Endothelial cell of umbilical vein (primary cell): ENCODE measurements around the gene EHD2. TPM values are rescaled to one million over a fixed set of nuclear protein-coding genes. Genes with fewer than 3 reads are reported as not detected.
"Not testable (repeated sequence)": the region's sequence is repeated elsewhere in the genome, so short reads cannot be mapped to it uniquely, and the experiment has no call there.

Source experiments
- BruUV-seq: library from RNA; stranded (reverse); fragments of 400-500 nt; replicated peaks from 2 replicates; lab custom pipeline; 2021; lab: Mats Ljungman, UMichigan
- CTCF ChIA-PET: fragments of 300-600, 350-600 bp; sonication (Branson Sonifier 250); formaldehyde crosslinking; loops from one replicate; lab custom pipeline; 2021; ENCODE audit warnings: antibody characterized with exemption, inconsistent platforms; lab: Charles Lee
- POLR2A ChIA-PET: fragments of 300-600, 350-600 bp; sonication (Branson Sonifier 250); formaldehyde crosslinking; loops from one replicate; lab custom pipeline; 2021; ENCODE audit warnings: antibody characterized with exemption, inconsistent platforms; lab: Charles Lee
- DNase-seq: peaks from one replicate; pipeline ENCODE4 v3.0.0-alpha.2; 2011; ENCODE audit warnings: low read depth, low spot score
- FAIRE-seq: peaks from 2 replicates; lab custom pipeline; 2011; peaks lifted over from hg19 to GRCh38; lab: Jason Lieb, UNC
- H2AFZ ChIP-seq: 2 replicates; pipeline ENCODE4 v1.6.0; 2012; ENCODE audit warnings: low read depth, low read length, control low read depth, inconsistent platforms
- H3K27ac ChIP-seq: 2 replicates; pipeline ENCODE4 v1.5.1; 2011; ENCODE audit warnings: low read depth, mild to moderate bottlenecking, control low read depth, low read length, moderate library complexity; ENCODE audit not compliant: insufficient read depth
- H3K27me3 ChIP-seq, 2 experiments: 2 replicates each; pipeline versions ENCODE4 v1.6.0 to v1.6.1; 2011; ENCODE audit warnings: low read length in 2 of 2, mixed read lengths in 1 of 2; ENCODE audit not compliant: control insufficient read depth in 2 of 2, insufficient read depth in 2 of 2
- H3K36me3 ChIP-seq, 2 experiments: 2 replicates in 1 of 2; 3 replicates in 1 of 2; pipeline ENCODE4 v1.5.1; 2011; ENCODE audit warnings: low read length in 2 of 2, mild to moderate bottlenecking in 1 of 2, moderate library complexity in 1 of 2; ENCODE audit not compliant: control insufficient read depth in 2 of 2, insufficient read depth in 2 of 2; ENCODE audit errors: extremely low read depth in 1 of 2
- H3K4me1 ChIP-seq: 3 replicates; pipeline ENCODE4 v1.5.1; 2011; ENCODE audit warnings: mild to moderate bottlenecking, low read length; ENCODE audit not compliant: control insufficient read depth, insufficient read depth; ENCODE audit errors: extremely low read depth
- H3K4me2 ChIP-seq: 2 replicates; pipeline ENCODE4 v1.6.1; 2011; ENCODE audit warnings: low read length, control low read depth, mixed read lengths; ENCODE audit not compliant: insufficient read depth
- H3K4me3 ChIP-seq, 3 experiments: fragments of 200-600 bp in 1 of 3; sonication (generic), shearing (Covaris generic) in 1 of 3; replicated peaks in 1 of 3; 2 replicates each; pipeline ENCODE4 v1.5.1; 2011 to 2016; ENCODE audit warnings: control low read depth in 3 of 3, low read length in 3 of 3, mild to moderate bottlenecking in 2 of 3, inconsistent platforms in 1 of 3, low read depth in 1 of 3, moderate library complexity in 1 of 3; ENCODE audit not compliant: insufficient read depth in 1 of 3
- H3K79me2 ChIP-seq: 2 replicates; pipeline ENCODE4 v1.6.0; 2012; ENCODE audit warnings: low read length, inconsistent platforms; ENCODE audit not compliant: control insufficient read depth, insufficient read depth
- H3K9ac ChIP-seq: replicated peaks from 2 replicates; pipeline ENCODE3; 2011; ENCODE audit warnings: low read length, control low read depth; ENCODE audit not compliant: insufficient read depth; ENCODE audit errors: extremely low read depth
- H3K9me1 ChIP-seq: replicated peaks from 3 replicates; pipeline ENCODE4 v1.6.0; 2011; ENCODE audit warnings: mild to moderate bottlenecking, low read length; ENCODE audit not compliant: control insufficient read depth, insufficient read depth; ENCODE audit errors: extremely low read depth
- H3K9me3 ChIP-seq: replicated peaks from 2 replicates; pipeline ENCODE4 v1.5.1; 2012; ENCODE audit warnings: low read length, inconsistent platforms; ENCODE audit not compliant: control insufficient read depth, insufficient read depth
- H4K20me1 ChIP-seq: replicated peaks from 2 replicates; pipeline ENCODE3; 2011; ENCODE audit warnings: mild to moderate bottlenecking, low read length; ENCODE audit not compliant: control insufficient read depth, insufficient read depth; ENCODE audit errors: extremely low read depth
- EZH2 ChIP-seq: IDR thresholded peaks from 2 replicates; pipeline ENCODE4 v1.6.1; 2012; ENCODE audit warnings: borderline replicate concordance, low read depth, mild to moderate bottlenecking, moderate library complexity, low read length, inconsistent platforms; ENCODE audit not compliant: severe bottlenecking
- GATA2 ChIP-seq: IDR thresholded peaks from 2 replicates; pipeline ENCODE4 v1.7.0; 2011; ENCODE audit warnings: low read depth, mild to moderate bottlenecking, moderate library complexity, mixed read lengths, low read length; ENCODE audit not compliant: insufficient read length, insufficient read depth
- JUN ChIP-seq: IDR thresholded peaks from 2 replicates; pipeline ENCODE4 v1.6.1; 2011; ENCODE audit warnings: borderline replicate concordance, low read depth; ENCODE audit not compliant: insufficient read length, insufficient read depth
- POLR2AphosphoS5 ChIP-seq: IDR thresholded peaks from 2 replicates; pipeline ENCODE4 v1.6.1; 2012; ENCODE audit warnings: low read depth, mild to moderate bottlenecking, control low read depth, low read length, moderate library complexity; ENCODE audit not compliant: insufficient read depth
- dilution Hi-C: fragments of 300-500 bp; cut with MboI; formaldehyde crosslinking; loops from one replicate; pipeline ENCODE4 v1.15.0; 2019; ENCODE audit warnings: low sequenced_read_pairs; ENCODE audit not compliant: extremely low pct_ligation_motif_present
- intact Hi-C: fragments of 100-400 bp; cut with micrococcal nuclease; formaldehyde crosslinking; loops from one replicate; pipeline ENCODE4 v1.10.0; 2022
- polyA plus RNA-seq, 4 experiments: library from polyadenylated mRNA; depleted of rRNA in 3 of 4; stranded (reverse) in 3 of 4; unstranded in 1 of 4; fragments of >200 nt; gene quantifications; 2 replicates each; pipeline versions ENCODE4 v1.2.1 to v1.2.3, GENCODE V29; 2011 to 2012; ENCODE audit warnings: missing spikeins in 1 of 4
- total RNA-seq: library from RNA; stranded (reverse); gene quantifications from 2 replicates; pipeline ENCODE4 v1.2.3, GENCODE V29; 2021

EHD2 gene
- total and polyA plus RNA-seq, 2 donors (not counting 3 experiments of a cell fraction or from before 2014, with no cell fraction given): 110 to 220 TPM

DNA sequence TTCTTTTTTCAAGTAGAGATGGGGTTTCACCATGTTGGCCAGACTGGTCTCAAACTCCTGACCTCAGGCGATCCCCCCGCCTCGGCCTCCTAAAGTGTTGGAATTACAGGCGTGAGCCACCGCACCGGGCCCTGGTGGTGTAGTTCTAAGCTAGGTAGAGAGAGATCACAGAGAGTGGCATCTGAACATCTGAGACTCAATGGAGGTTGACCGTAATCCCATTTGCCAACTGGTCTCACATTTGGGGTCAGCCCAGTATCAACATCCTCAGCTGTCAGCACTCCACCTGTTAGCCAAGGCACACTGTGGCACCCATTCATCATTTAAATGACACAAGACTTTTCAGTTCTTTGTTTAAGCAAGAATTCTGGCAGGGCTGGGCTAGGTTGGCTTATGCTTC is 73.3 kb downstream of the EHD2 start:
- H3K9me1 ChIP-seq: no peaks in the 10 kb centered on the region
- no peaks in the 10 kb centered on the region for H3K27me3 ChIP-seq
- H3K27ac ChIP-seq: no peak overlapping the region
- dilution Hi-C loops (no loop called here), intact Hi-C loops (loop anchor here (5.0 kb wide), 1 partner anchor 359 kb away; no protein-coding TSS in a partner anchor)
- no peaks in the 10 kb centered on the region for H3K4me1 ChIP-seq
- BruUV-seq: no TSS peak
- H3K9me3 ChIP-seq: no peaks in the 10 kb centered on the region
- H3K79me2 ChIP-seq: peaks cover under 1% of the 10 kb centered on the region
- DNase-seq (no peak), FAIRE-seq (no peak)
- H3K36me3 ChIP-seq: peaks cover 4 to 23% of the 10 kb centered on the region in 2 experiments
- no peak overlapping the region for H3K9ac ChIP-seq
- H2AFZ ChIP-seq: no peak overlapping the region
- no peak overlapping the region for H3K4me2 ChIP-seq
- H3K4me3 ChIP-seq: no peak overlapping the region
- ChIA-PET POLR2A (interaction anchor here (0.6 kb wide), 1 partner anchor 23 kb away, joined by 3 read pairs; no protein-coding TSS in a partner anchor), CTCF (interaction anchor here (0.9 to 7.2 kb wide), 4 partner anchors 10 to 80 kb away, joined by 3 to 169 read pairs (median 24); partner anchors contain the start of gene EHD2)
- no peaks in the 10 kb centered on the region for H4K20me1 ChIP-seq
- TF ChIP-seq POLR2AphosphoS5: no peak
- TF ChIP-seq JUN: no peak
- TF ChIP-seq EZH2: no peak
- TF ChIP-seq GATA2: no peak

DNA sequence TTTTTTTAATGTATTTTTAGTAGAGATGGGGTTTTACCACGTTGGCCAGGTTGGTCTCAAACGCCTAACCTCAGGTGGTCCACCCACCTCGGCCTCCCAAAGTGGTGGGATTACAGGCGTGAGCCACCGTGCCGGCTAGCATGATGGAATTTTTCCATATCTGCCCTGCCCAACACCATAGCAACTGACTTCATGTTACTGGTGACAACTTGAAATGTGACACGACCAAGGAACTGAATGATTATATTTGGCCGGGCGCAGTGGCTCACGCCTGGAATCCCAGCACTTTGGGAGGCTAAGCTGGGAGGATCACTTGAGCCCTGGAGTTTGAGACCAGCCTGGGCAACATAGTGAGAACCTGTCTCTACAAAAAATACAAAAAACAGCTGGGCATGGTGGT is 74.1 kb downstream of the EHD2 start:
- H2AFZ ChIP-seq, H3K4me3 ChIP-seq, H3K9ac ChIP-seq, H3K9me1 ChIP-seq, H4K20me1 ChIP-seq, H3K27me3 ChIP-seq, POLR2A ChIA-PET, DNase-seq, H3K4me2 ChIP-seq, H3K79me2 ChIP-seq, BruUV-seq, H3K27ac ChIP-seq, dilution Hi-C loops, H3K4me1 ChIP-seq, H3K9me3 ChIP-seq, FAIRE-seq: not testable (repeated sequence)
- CTCF ChIA-PET: interaction anchor here (0.9 to 7.2 kb wide), 5 partner anchors 9 to 82 kb away, joined by 3 to 169 read pairs (median 3); partner anchors contain the start of gene EHD2
- intact Hi-C loops: loop anchor here (5.0 kb wide), 1 partner anchor 360 kb away; no protein-coding TSS in a partner anchor
- H3K36me3 ChIP-seq: peaks cover 4 to 15% of the 10 kb centered on the region in 2 experiments

DNA sequence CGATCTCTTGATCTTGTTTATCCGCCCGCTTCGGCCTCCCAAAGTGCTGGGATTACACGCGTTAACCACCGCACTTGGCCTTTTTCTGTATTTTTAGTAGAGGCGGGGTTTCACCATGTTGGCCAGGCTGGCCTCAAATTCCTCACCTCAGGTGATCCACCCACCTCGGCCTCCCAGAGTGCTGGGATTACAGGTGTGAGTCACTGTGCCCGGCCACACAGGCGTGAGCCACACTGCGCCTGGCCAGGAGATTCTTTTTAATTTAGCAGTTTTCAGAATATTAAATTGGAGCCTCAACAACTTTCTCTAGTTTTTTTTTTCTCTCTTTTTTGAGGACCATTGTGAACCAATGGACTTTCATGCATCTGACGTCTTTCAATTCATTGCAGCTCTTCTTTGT is 76.6 kb downstream of the EHD2 start:
- H3K4me2 ChIP-seq, POLR2A ChIA-PET, H2AFZ ChIP-seq, H3K27me3 ChIP-seq, H3K27ac ChIP-seq, FAIRE-seq, DNase-seq, H3K4me3 ChIP-seq, H3K36me3 ChIP-seq, BruUV-seq, H4K20me1 ChIP-seq, H3K4me1 ChIP-seq, H3K9ac ChIP-seq, H3K9me1 ChIP-seq, H3K9me3 ChIP-seq, H3K79me2 ChIP-seq, dilution Hi-C loops: not testable (repeated sequence)
- CTCF ChIA-PET: interaction anchor here (0.7 to 7.2 kb wide), 10 partner anchors 10 to 83 kb away, joined by 3 to 169 read pairs (median 5); partner anchors contain the start of gene EHD2
- intact Hi-C loops: loop anchor here (1.0 to 5.0 kb wide), 2 partner anchors 73 to 363 kb away; no protein-coding TSS in a partner anchor
